Right lobe of liver (tissue), 4 donors: ENCODE measurements around the gene CCT5.

Experiments
- POLR2A ChIP-seq: fragments of 450-650 bp; IDR thresholded peaks from one replicate; pipeline ENCODE4 v1.6.1; 2017; ENCODE audit warnings: antibody characterized with exemption, mild to moderate bottlenecking
- TF ChIP-seq, protein P1 (sequence below), 4 donors: fragments of 200-600 bp in 3 of 4; fragments of 450-650 bp in 1 of 4; IDR thresholded peaks; one replicate each; pipeline versions ENCODE4 v1.5.1 to v1.8.0; 2016 to 2022; ENCODE audit warnings: antibody characterized with exemption in 4 of 4, mild to moderate bottlenecking in 2 of 4
- donor health status: DM: no; HTN: no; CAD: no.
- donor health status: DM: no; HTN: no; CAD: no.
- donor health status: DM: no; HTN: yes; CAD: no.

GRCh38 chr5:10306114-10306513 lies 56.0 kb downstream of the CCT5 start:
- TF ChIP-seq, protein P1, sequence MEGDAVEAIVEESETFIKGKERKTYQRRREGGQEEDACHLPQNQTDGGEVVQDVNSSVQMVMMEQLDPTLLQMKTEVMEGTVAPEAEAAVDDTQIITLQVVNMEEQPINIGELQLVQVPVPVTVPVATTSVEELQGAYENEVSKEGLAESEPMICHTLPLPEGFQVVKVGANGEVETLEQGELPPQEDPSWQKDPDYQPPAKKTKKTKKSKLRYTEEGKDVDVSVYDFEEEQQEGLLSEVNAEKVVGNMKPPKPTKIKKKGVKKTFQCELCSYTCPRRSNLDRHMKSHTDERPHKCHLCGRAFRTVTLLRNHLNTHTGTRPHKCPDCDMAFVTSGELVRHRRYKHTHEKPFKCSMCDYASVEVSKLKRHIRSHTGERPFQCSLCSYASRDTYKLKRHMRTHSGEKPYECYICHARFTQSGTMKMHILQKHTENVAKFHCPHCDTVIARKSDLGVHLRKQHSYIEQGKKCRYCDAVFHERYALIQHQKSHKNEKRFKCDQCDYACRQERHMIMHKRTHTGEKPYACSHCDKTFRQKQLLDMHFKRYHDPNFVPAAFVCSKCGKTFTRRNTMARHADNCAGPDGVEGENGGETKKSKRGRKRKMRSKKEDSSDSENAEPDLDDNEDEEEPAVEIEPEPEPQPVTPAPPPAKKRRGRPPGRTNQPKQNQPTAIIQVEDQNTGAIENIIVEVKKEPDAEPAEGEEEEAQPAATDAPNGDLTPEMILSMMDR (IDR thresholded peaks at IDR 0.05): no peak
- no peak for TF ChIP-seq POLR2A
